A673 (cell line): ENCODE data around the gene SHLD2. TPM values are rescaled to one million over a fixed set of nuclear protein-coding genes. Genes with fewer than 3 reads are reported as not detected.

Experiments used
- BruUV-seq: library from RNA; stranded (reverse); fragments of 400-500 nt; replicated peaks from 2 replicates; lab custom pipeline; 2021; lab: Mats Ljungman, UMichigan
- CTCF ChIA-PET: fragments of 300-600 bp; sonication (Branson Sonifier 250); formaldehyde crosslinking; loops from one replicate; lab custom pipeline; 2022; ENCODE audit warnings: antibody characterized with exemption; lab: Charles Lee
- POLR2A ChIA-PET: fragments of 300-600 bp; sonication (Branson Sonifier 250); formaldehyde crosslinking; loops from one replicate; lab custom pipeline; 2022; ENCODE audit warnings: antibody characterized with exemption; ENCODE audit not compliant: low non-redundant PET; lab: Charles Lee
- DNase-seq: peaks from one replicate; pipeline ENCODE4 v3.0.0-alpha.2; 2015; ENCODE audit warnings: low spot score
- H3K27ac ChIP-seq: fragments of 200-600 bp; sonication (generic); 2 replicates; pipeline ENCODE4 v1.5.1; 2016; ENCODE audit warnings: mixed run types, low read depth, mild to moderate bottlenecking, mixed read lengths, antibody characterized with exemption, low read length; ENCODE audit not compliant: poor library complexity, severe bottlenecking
- H3K27me3 ChIP-seq: fragments of 200-600 bp; sonication (generic); replicated peaks from 2 replicates; pipeline ENCODE4 v1.6.1; 2017; ENCODE audit warnings: mixed run types, low read depth, mild to moderate bottlenecking, mixed read lengths, antibody characterized with exemption, low read length; ENCODE audit not compliant: insufficient read depth, poor library complexity
- H3K36me3 ChIP-seq: fragments of 200-600 bp; sonication (generic); 2 replicates; pipeline ENCODE4 v1.6.1; 2016; ENCODE audit warnings: mixed run types, mild to moderate bottlenecking, mixed read lengths, antibody characterized with exemption, low read length; ENCODE audit not compliant: insufficient read depth, poor library complexity, severe bottlenecking
- H3K4me1 ChIP-seq: fragments of 200-600 bp; sonication (generic); 2 replicates; pipeline ENCODE4 v1.6.1; 2017; ENCODE audit warnings: mixed run types, mild to moderate bottlenecking, mixed read lengths, antibody characterized with exemption, low read length; ENCODE audit not compliant: insufficient read depth, poor library complexity, severe bottlenecking
- H3K4me3 ChIP-seq: fragments of 200-600 bp; sonication (generic); 2 replicates; pipeline ENCODE4 v1.5.1; 2016; ENCODE audit warnings: low read depth, mixed run types, mild to moderate bottlenecking, mixed read lengths, low read length; ENCODE audit not compliant: poor library complexity, severe bottlenecking
- H3K9me3 ChIP-seq: fragments of 200-600 bp; sonication (generic); 2 replicates; pipeline ENCODE4 v1.6.1; 2016; ENCODE audit warnings: mixed run types, low read depth, mild to moderate bottlenecking, mixed read lengths, antibody characterized with exemption, low read length; ENCODE audit not compliant: poor library complexity, severe bottlenecking
- CTCF ChIP-seq: fragments of 300-800, 200-600 bp; sonication (generic); conservative IDR thresholded peaks from 2 replicates; pipeline ENCODE4 v1.5.1; 2017; ENCODE audit warnings: low read depth, mild to moderate bottlenecking, antibody characterized with exemption, low read length, moderate library complexity, mixed read lengths
- EZH2 ChIP-seq: fragments of 200-600 bp; sonication (generic); IDR thresholded peaks from 2 replicates; pipeline ENCODE4 v1.6.1; 2017; ENCODE audit warnings: borderline replicate concordance, low read depth, mild to moderate bottlenecking, mixed read lengths, antibody characterized with exemption, low read length; ENCODE audit not compliant: poor library complexity, severe bottlenecking
- intact Hi-C: fragments of 100-400 bp; cut with micrococcal nuclease; formaldehyde crosslinking; loops from one replicate; pipeline ENCODE4 v1.10.0; 2022; ENCODE audit not compliant: unreplicated experiment
- total RNA-seq: library from RNA; stranded (reverse); gene quantifications from 2 replicates; pipeline ENCODE4 v1.2.3, GENCODE V29; 2021

The SHLD2 gene
- total RNA-seq, 1 experiment from 2014 or later, result 36.7 TPM

GRCh38 chr10:87058171-87058570 lies 36.8 kb upstream of the SHLD2 start:
- Histone ChIP-seq H3K27me3 (no peaks in the 10 kb centered on the region), H3K4me1 (peaks cover 50% of the 10 kb centered on the region), H3K27ac (peak overlapping the region; percentile 65), H3K4me3 (no peak overlapping the region), H3K36me3 (peaks cover 71% of the 10 kb centered on the region), H3K9me3 (no peaks in the 10 kb centered on the region)
- no peak for TF ChIP-seq CTCF
- TF ChIP-seq EZH2, result no peak
- DNase-seq, result peak; percentile 95
- ChIA-PET CTCF (no interaction called here), POLR2A (no interaction called here)
- no TSS peak for BruUV-seq
- intact Hi-C loops, result no loop called here

GRCh38 chr10:87059401-87059800 lies 35.6 kb upstream of the SHLD2 start:
- intact Hi-C loops, result no loop called here
- Histone ChIP-seq H3K4me1 (peaks cover 46% of the 10 kb centered on the region), H3K27me3 (no peaks in the 10 kb centered on the region), H3K4me3 (no peak overlapping the region), H3K27ac (no peak overlapping the region), H3K9me3 (no peaks in the 10 kb centered on the region), H3K36me3 (peaks cover 61% of the 10 kb centered on the region)
- BruUV-seq, result no TSS peak
- POLR2A ChIA-PET, result no interaction called here
- CTCF ChIA-PET, result no interaction called here
- no peak for DNase-seq
- TF ChIP-seq EZH2 (no peak), CTCF (no peak)

- CTCF ChIA-PET, result no interaction called here
- H3K27ac ChIP-seq, result no peak overlapping the region
- peaks cover 59% of the 10 kb centered on the region for H3K36me3 ChIP-seq
- H3K9me3 ChIP-seq, result no peaks in the 10 kb centered on the region
- DNase-seq, result no peak
- H3K4me3 ChIP-seq, result no peak overlapping the region
- no peak for TF ChIP-seq EZH2
- TF ChIP-seq CTCF, result no peak
- no peaks in the 10 kb centered on the region for H3K27me3 ChIP-seq
- intact Hi-C loops, result no loop called here
- no TSS peak for BruUV-seq
- POLR2A ChIA-PET, result no interaction called here
- peaks cover 46% of the 10 kb centered on the region for H3K4me1 ChIP-seq
These were observed 34.6 kb upstream of the SHLD2 start for GRCh38 chr10:87060280-87060928.
